ENCODE data around the gene SPATA18. TPM values are rescaled to one million over a fixed set of nuclear protein-coding genes. Genes with fewer than 3 reads are reported as not detected.

SPATA18 gene
- 1 to 10 TPM; 1.4 to 9.2 (median 2.0) TPM for total RNA-seq

- Histone ChIP-seq H3K4me3 (replicated peaks in 1 of 3) (peak within 1 kb of the TSS; percentile 0 to 9 (median 8)), H3K9me3 (no peaks in the 10 kb centered on the region), H3K27ac (no peak within 1 kb of the TSS), H3K36me3 (no peaks in the 10 kb centered on the region), H3K4me1 (peaks cover 0 to 5% of the 10 kb centered on the region in 2 donors), H3K27me3 (no peaks in the 10 kb centered on the region)
- WGBS, 2 donors, result 1 to 5% methylated on average over 4 to 8 of the region's 44 CpGs
- no peak for TF ChIP-seq CTCF (IDR thresholded peaks at IDR 0.05)
- peak in 1 of 2 donors; percentile 10 for DNase-seq
- intact Hi-C loops (cut with DNase I), result no loop called here
These were observed at the start of gene SPATA18 for GRCh38 chr4:52051213-52051614. SPATA18 (plus strand) TSS chr4:52051304; CDS start chr4:52051705, 401 bp downstream.

- DNase-seq, result no peak
- no peak overlapping the region for H3K4me3 ChIP-seq (replicated peaks in 1 of 3)
- H3K36me3 ChIP-seq, result no peaks in the 10 kb centered on the region
- no peak for TF ChIP-seq CTCF (IDR thresholded peaks at IDR 0.05)
- TF ChIP-seq POLR2A (IDR thresholded peaks at IDR 0.05), result no peak
- no peak overlapping the region for H3K27ac ChIP-seq
- H3K27me3 ChIP-seq, result no peaks in the 10 kb centered on the region
- no peaks in the 10 kb centered on the region for H3K4me1 ChIP-seq
- WGBS, 2 donors, result 67 to 82% methylated on average over 2 of the region's 2 CpGs
- intact Hi-C loops (cut with DNase I), result no loop called here
- H3K9me3 ChIP-seq, result no peaks in the 10 kb centered on the region
These were observed 49.5 kb upstream of the SPATA18 start for GRCh38 chr4:52001616-52002015.

GRCh38 chr4:52004414-52004813 is 46.7 kb upstream of the SPATA18 start:
- no peak for TF ChIP-seq CTCF (IDR thresholded peaks at IDR 0.05)
- TF ChIP-seq POLR2A (IDR thresholded peaks at IDR 0.05), result no peak
- Histone ChIP-seq H3K27me3 (no peaks in the 10 kb centered on the region), H3K4me3 (replicated peaks in 1 of 3) (no peak overlapping the region), H3K9me3 (no peaks in the 10 kb centered on the region), H3K36me3 (no peaks in the 10 kb centered on the region), H3K27ac (no peak overlapping the region), H3K4me1 (no peaks in the 10 kb centered on the region)
- DNase-seq, result no peak
- intact Hi-C loops (cut with DNase I), result no loop called here

GRCh38 chr4:52005604-52006273 is 45.4 kb upstream of the SPATA18 start:
- no peak for DNase-seq
- intact Hi-C loops (cut with DNase I), result no loop called here
- TF ChIP-seq POLR2A (IDR thresholded peaks at IDR 0.05) (no peak), CTCF (IDR thresholded peaks at IDR 0.05) (no peak)
- H3K27ac ChIP-seq, result no peak overlapping the region
- no peaks in the 10 kb centered on the region for H3K9me3 ChIP-seq
- H3K4me1 ChIP-seq, result no peaks in the 10 kb centered on the region
- H3K4me3 ChIP-seq (replicated peaks in 1 of 3), result no peak overlapping the region
- WGBS, 2 donors, result 89 to 90% methylated on average over 2 of the region's 2 CpGs
- H3K36me3 ChIP-seq, result no peaks in the 10 kb centered on the region
- H3K27me3 ChIP-seq, result no peaks in the 10 kb centered on the region

- intact Hi-C loops (cut with DNase I), result no loop called here
- 98 to 99% methylated on average over 4 of the region's 4 CpGs for WGBS, 2 donors
- H3K27ac ChIP-seq, result no peak overlapping the region
- DNase-seq, result no peak
- H3K4me1 ChIP-seq, result no peaks in the 10 kb centered on the region
- TF ChIP-seq CTCF (IDR thresholded peaks at IDR 0.05) (no peak), POLR2A (IDR thresholded peaks at IDR 0.05) (no peak)
- no peaks in the 10 kb centered on the region for H3K36me3 ChIP-seq
- H3K4me3 ChIP-seq (replicated peaks in 1 of 3), result no peak overlapping the region
- H3K27me3 ChIP-seq, result no peaks in the 10 kb centered on the region
- H3K9me3 ChIP-seq, result no peaks in the 10 kb centered on the region
These were observed 44.2 kb upstream of the SPATA18 start for GRCh38 chr4:52006887-52007286.

Measured in thyroid gland (tissue), 4 donors.